HEK293 (cell line): ENCODE measurements around the gene GHDC.

Experiments
- AEBP2 ChIP-seq: fragments of 450-650 bp; formaldehyde crosslinking; IDR thresholded peaks from 2 replicates; pipeline ENCODE4 v1.5.1; 2016; ENCODE audit warnings: missing biosample characterization, missing genetic modification characterization, borderline replicate concordance
- BCL6B ChIP-seq: fragments of 450-650 bp; formaldehyde crosslinking; IDR thresholded peaks from 2 replicates; pipeline ENCODE4 v1.5.1; 2017; ENCODE audit warnings: missing biosample characterization, missing genetic modification characterization
- CTCF ChIP-seq: fragments of 450-650 bp; formaldehyde crosslinking; IDR thresholded peaks from 2 replicates; pipeline ENCODE4 v1.5.1; 2016; ENCODE audit warnings: missing biosample characterization, missing genetic modification characterization
- INSM2 ChIP-seq: fragments of 450-650 bp; formaldehyde crosslinking; IDR thresholded peaks from 2 replicates; pipeline ENCODE4 v1.5.1; 2016; ENCODE audit warnings: missing biosample characterization, missing genetic modification characterization
- KLF1 ChIP-seq: fragments of 450-650 bp; formaldehyde crosslinking; IDR thresholded peaks from 2 replicates; pipeline ENCODE4 v1.5.1; 2016; ENCODE audit warnings: missing biosample characterization, missing genetic modification characterization
- MZF1 ChIP-seq: fragments of 450-650 bp; formaldehyde crosslinking; IDR thresholded peaks from 2 replicates; pipeline ENCODE4 v1.5.1; 2017; ENCODE audit warnings: missing biosample characterization, missing genetic modification characterization, borderline replicate concordance
- PATZ1 ChIP-seq: fragments of 450-650 bp; formaldehyde crosslinking; IDR thresholded peaks from 2 replicates; pipeline ENCODE4 v1.5.1; 2016; ENCODE audit warnings: missing biosample characterization, missing genetic modification characterization
- PBX3 ChIP-seq: sonication (generic); formaldehyde crosslinking; IDR thresholded peaks from 2 replicates; pipeline ENCODE4 v1.8.1; 2022; ENCODE audit warnings: mild to moderate bottlenecking, moderate library complexity, missing genetic modification reagents
- SALL2 ChIP-seq: fragments of 450-650 bp; formaldehyde crosslinking; IDR thresholded peaks from 2 replicates; pipeline ENCODE4 v1.5.0; 2017; ENCODE audit warnings: missing biosample characterization, mild to moderate bottlenecking, missing genetic modification characterization, borderline replicate concordance
- SCRT1 ChIP-seq: fragments of 450-650 bp; formaldehyde crosslinking; IDR thresholded peaks from 2 replicates; pipeline ENCODE4 v1.5.1; 2016; ENCODE audit warnings: missing biosample characterization, missing genetic modification characterization, borderline replicate concordance
- ZBTB8A ChIP-seq: fragments of 450-650 bp; formaldehyde crosslinking; IDR thresholded peaks from 2 replicates; pipeline ENCODE4 v1.5.1; 2016; ENCODE audit warnings: missing biosample characterization, missing genetic modification characterization
- ZFHX2 ChIP-seq: fragments of 450-650 bp; formaldehyde crosslinking; conservative IDR thresholded peaks from 2 replicates; pipeline ENCODE4 v1.5.1; 2016; ENCODE audit warnings: missing biosample characterization, missing genetic modification characterization
- ZNF169 ChIP-seq: fragments of 450-650 bp; formaldehyde crosslinking; IDR thresholded peaks from 2 replicates; pipeline ENCODE4 v1.5.1; 2016; ENCODE audit warnings: missing biosample characterization, missing genetic modification characterization
- ZNF2 ChIP-seq: fragments of 450-650 bp; formaldehyde crosslinking; IDR thresholded peaks from 2 replicates; pipeline ENCODE4 v1.5.1; 2016; ENCODE audit warnings: missing biosample characterization, missing genetic modification characterization
- ZNF266 ChIP-seq: fragments of 450-650 bp; formaldehyde crosslinking; IDR thresholded peaks from 2 replicates; pipeline ENCODE4 v1.5.1; 2016; ENCODE audit warnings: missing biosample characterization, missing genetic modification characterization, low read depth
- ZNF274 ChIP-seq, 2 experiments: fragments of 200-500 bp in 1 of 2; fragments of 450-650 bp in 1 of 2; sonication (Bioruptor generic) in 1 of 2; formaldehyde crosslinking in 1 of 2; IDR thresholded peaks; 2 replicates each; pipeline versions ENCODE4 v1.5.1 to v1.6.1; 2014 to 2016; ENCODE audit warnings: borderline replicate concordance in 1 of 2, inconsistent platforms in 1 of 2, low read length in 1 of 2, missing biosample characterization in 1 of 2, missing genetic modification characterization in 1 of 2
- ZNF341 ChIP-seq: fragments of 450-650 bp; formaldehyde crosslinking; IDR thresholded peaks from 2 replicates; pipeline ENCODE4; 2016; ENCODE audit warnings: low read depth, missing biosample characterization, missing genetic modification characterization
- ZNF658 ChIP-seq: fragments of 450-650 bp; formaldehyde crosslinking; IDR thresholded peaks from 2 replicates; pipeline ENCODE4; 2016; ENCODE audit warnings: missing biosample characterization, missing genetic modification characterization
- ZNF692 ChIP-seq: fragments of 450-650 bp; formaldehyde crosslinking; IDR thresholded peaks from 2 replicates; pipeline ENCODE4 v1.5.1; 2016; ENCODE audit warnings: missing biosample characterization, missing genetic modification characterization
- ZNF707 ChIP-seq: fragments of 450-650 bp; formaldehyde crosslinking; IDR thresholded peaks from 2 replicates; pipeline ENCODE4 v1.5.1; 2016; ENCODE audit warnings: missing biosample characterization, missing genetic modification characterization
- ZNF843 ChIP-seq: fragments of 450-650 bp; formaldehyde crosslinking; IDR thresholded peaks from 2 replicates; pipeline ENCODE4 v1.5.1; 2016; ENCODE audit warnings: missing biosample characterization, missing genetic modification characterization
- ZSCAN30 ChIP-seq: fragments of 450-650 bp; IDR thresholded peaks from 2 replicates; pipeline ENCODE4 v1.5.1; 2018; ENCODE audit warnings: missing biosample characterization, mild to moderate bottlenecking, missing genetic modification characterization, moderate library complexity
- ZSCAN5A ChIP-seq: fragments of 450-650 bp; formaldehyde crosslinking; IDR thresholded peaks from 2 replicates; pipeline ENCODE4 v1.5.1; 2016; ENCODE audit warnings: missing biosample characterization, missing genetic modification characterization

Gene GHDC

GRCh38 chr17:42183741-42184711 is 10.3 kb downstream of the GHDC start (continued):
- peak; percentile 50; the same call in 1 of the 2 replicates for TF ChIP-seq CTCF (tag by site-specific recombination)
- no peak for TF ChIP-seq ZNF707 (tag by site-specific recombination)
- TF ChIP-seq KLF1 (tag by site-specific recombination): no peak; the same call in 1 of the 2 replicates
- TF ChIP-seq AEBP2 (tag by site-specific recombination): no peak
- peak; percentile 58 for TF ChIP-seq ZNF341 (tag by site-specific recombination)
- TF ChIP-seq PATZ1 (tag by site-specific recombination): peak; percentile 32; the same call in 1 of the 2 replicates
- TF ChIP-seq ZNF658 (tag by site-specific recombination): no peak
- no peak for TF ChIP-seq ZNF2 (tag by site-specific recombination)
- no peak for TF ChIP-seq ZNF274 (IDR thresholded peaks at IDR 0.05; ENCODE audit: low read length)
- no peak for TF ChIP-seq ZNF274 (tag by site-specific recombination; IDR thresholded peaks at IDR 0.05; ENCODE audit: borderline replicate concordance)
- TF ChIP-seq ZSCAN30 (tag by site-specific recombination): no peak
- TF ChIP-seq BCL6B (tag by site-specific recombination): no peak
- TF ChIP-seq ZBTB8A (tag by site-specific recombination): 0 out of 2 replicates have a peak, but pooled peaks have one; percentile 29
- peak; percentile 18; the same call in 1 of the 2 replicates for TF ChIP-seq ZFHX2 (tag by site-specific recombination)
- TF ChIP-seq ZSCAN5A (tag by site-specific recombination): no peak
- no peak for TF ChIP-seq SALL2
- TF ChIP-seq SCRT1 (tag by site-specific recombination): no peak
- TF ChIP-seq ZNF692: 0 out of 2 replicates have a peak, but pooled peaks have one; percentile 27
- no peak for TF ChIP-seq PBX3 (CRISPR knock-in tag)
- TF ChIP-seq INSM2 (tag by site-specific recombination): no peak
- TF ChIP-seq ZNF169 (tag by site-specific recombination): no peak
- no peak for TF ChIP-seq ZNF266 (tag by site-specific recombination)
- TF ChIP-seq MZF1 (tag by site-specific recombination): no peak
- no peak for TF ChIP-seq ZNF843 (tag by site-specific recombination)
- TF ChIP-seq, all 188 proteins: peak for 8
